SK-N-SH (cell line): ENCODE data around the gene SMARCD1. TPM values are rescaled to one million over a fixed set of nuclear protein-coding genes. Genes with fewer than 3 reads are reported as not detected.

ENCODE experiments used
- CTCF ChIA-PET: fragments of 300-600, 350-600 bp; formaldehyde crosslinking; extraction: SDS; loops from one replicate; lab custom pipeline; 2021; lab: Yijun Ruan, JAX
- POLR2A ChIA-PET: fragments of 350-600 bp; sonication (Branson Sonifier 250); formaldehyde crosslinking; extraction: SDS; loops from one replicate; lab custom pipeline; 2020; ENCODE audit warnings: antibody characterized with exemption, inconsistent platforms; lab: Yijun Ruan, JAX
- DNase-seq: peaks from one replicate; pipeline ENCODE4 v3.0.0; 2012
- H2AFZ ChIP-seq: fragments of 200-600 bp; sonication (generic); 2 replicates; pipeline ENCODE4 v1.8.1; 2016; ENCODE audit warnings: antibody characterized with exemption, mild to moderate bottlenecking, low read depth
- H3F3A ChIP-seq: fragments of 200-600 bp; sonication (generic); replicated peaks from 2 replicates; pipeline ENCODE3; 2016; ENCODE audit warnings: antibody characterized with exemption, mild to moderate bottlenecking; ENCODE audit not compliant: insufficient read depth
- H3K27ac ChIP-seq, 2 experiments: fragments of 200-500 bp in 1 of 2; fragments of 200-600 bp in 1 of 2; sonication (Bioruptor generic) in 1 of 2; sonication (generic), shearing (Covaris generic) in 1 of 2; 2 replicates each; pipeline versions ENCODE4 v1.5.1 to v1.6.1; 2014 to 2016; ENCODE audit warnings: low read depth in 2 of 2, inconsistent platforms in 1 of 2, low read length in 1 of 2, mild to moderate bottlenecking in 1 of 2, mixed read lengths in 1 of 2
- H3K27me3 ChIP-seq: fragments of 200-600 bp; sonication (generic), shearing (Covaris generic); 2 replicates; pipeline ENCODE4 v1.6.1; 2016; ENCODE audit warnings: mixed run types; ENCODE audit not compliant: insufficient read depth
- H3K36me3 ChIP-seq, 2 experiments: fragments of 200-500 bp in 1 of 2; fragments of 200-600 bp in 1 of 2; sonication (Bioruptor generic) in 1 of 2; sonication (generic) in 1 of 2; replicated peaks in 1 of 2; 2 replicates each; pipeline versions ENCODE3 to v1.5.1; 2014 to 2016; ENCODE audit warnings: low read length in 1 of 2, mild to moderate bottlenecking in 1 of 2; ENCODE audit not compliant: insufficient read depth in 2 of 2, control insufficient read depth in 1 of 2
- H3K4me1 ChIP-seq, 2 experiments: fragments of 200-500 bp in 1 of 2; fragments of 200-600 bp in 1 of 2; sonication (Bioruptor generic) in 1 of 2; sonication (generic), shearing (Covaris generic) in 1 of 2; 2 replicates each; pipeline versions ENCODE4 v1.5.1 to v1.6.1; 2014 to 2016; ENCODE audit warnings: low read depth in 1 of 2, low read length in 1 of 2, mixed run types in 1 of 2; ENCODE audit not compliant: insufficient read depth in 2 of 2, control insufficient read depth in 1 of 2
- H3K4me2 ChIP-seq: fragments of 200-600 bp; sonication (generic), shearing (Covaris generic); 2 replicates; pipeline ENCODE4 v1.6.1; 2017; ENCODE audit warnings: mixed run types
- H3K4me3 ChIP-seq, 2 experiments: fragments of 200-500 bp in 1 of 2; fragments of 200-600 bp in 1 of 2; sonication (Bioruptor generic) in 1 of 2; sonication (generic), shearing (Covaris generic) in 1 of 2; 2 replicates each; pipeline versions ENCODE4 v1.5.1 to v1.8.1; 2014 to 2016; ENCODE audit warnings: low read depth in 2 of 2, inconsistent platforms in 1 of 2, low read length in 1 of 2, mild to moderate bottlenecking in 1 of 2, mixed read lengths in 1 of 2, moderate library complexity in 1 of 2
- H3K79me2 ChIP-seq: fragments of 200-600 bp; sonication (generic); 2 replicates; pipeline ENCODE4 v1.8.1; 2017; ENCODE audit warnings: mild to moderate bottlenecking; ENCODE audit not compliant: insufficient read depth
- H3K9ac ChIP-seq: fragments of 200-600 bp; sonication (generic); 2 replicates; pipeline ENCODE4 v1.6.1; 2017; ENCODE audit warnings: mixed run types
- H3K9me2 ChIP-seq: fragments of 200-600 bp; sonication (generic); 2 replicates; pipeline ENCODE4 v1.6.1; 2017; ENCODE audit warnings: mixed run types
- H3K9me3 ChIP-seq: fragments of 200-600 bp; sonication (generic); 2 replicates; pipeline ENCODE4 v1.6.1; 2017; ENCODE audit warnings: mixed run types, mild to moderate bottlenecking, moderate library complexity
- H4K20me1 ChIP-seq: fragments of 200-600 bp; sonication (generic); 2 replicates; pipeline ENCODE4 v1.6.1; 2017; ENCODE audit warnings: mild to moderate bottlenecking, mixed run types; ENCODE audit not compliant: insufficient read depth
- EP300 ChIP-seq, 2 experiments: IDR thresholded peaks; 2 replicates each; pipeline versions ENCODE4 v1.4.0 to v1.6.1; 2012; ENCODE audit warnings: borderline replicate concordance in 1 of 2, low read depth in 1 of 2, low read length in 1 of 2
- FOXM1 ChIP-seq: IDR thresholded peaks from 2 replicates; pipeline ENCODE4 v1.4.0; 2012; ENCODE audit warnings: low read depth, mild to moderate bottlenecking
- REST ChIP-seq: IDR thresholded peaks from 2 replicates; pipeline ENCODE4 v1.6.1; 2012; ENCODE audit warnings: mild to moderate bottlenecking, low read depth, low read length, moderate library complexity
- SIN3A ChIP-seq: IDR thresholded peaks from 2 replicates; pipeline ENCODE4 v1.6.1; 2012; ENCODE audit warnings: low read depth, mild to moderate bottlenecking, low read length, moderate library complexity, borderline replicate concordance
- SMC3 ChIP-seq: IDR thresholded peaks from 2 replicates; pipeline ENCODE4 v1.6.1; 2012; ENCODE audit warnings: low read depth, low read length, improper control_type of control experiment
- TAF1 ChIP-seq: IDR thresholded peaks from 2 replicates; pipeline ENCODE4 v1.6.1; 2012; ENCODE audit warnings: low read depth, mild to moderate bottlenecking, low read length, moderate library complexity, borderline replicate concordance
- WGBS: methylation state at CpG from one replicate; pipeline ENCODE4 v1.1.6; 2017; ENCODE audit warnings: low lambda C conversion rate; 5-methylcytosine and 5-hydroxymethylcytosine counted together
- polyA plus RNA-seq, 3 experiments: library from polyadenylated mRNA; depleted of rRNA; stranded (reverse); fragments of >200 nt; gene quantifications; 2 replicates each; pipeline ENCODE4 v1.2.3, GENCODE V29; 2012

The SMARCD1 gene
- polyA plus RNA-seq, 1 of the 3 experiments (the other 2 are of a cell fraction): 58.5 TPM

GRCh38 chr12:50057000-50057841 is 27.9 kb upstream of the SMARCD1 start, which contains the start of gene ASIC1 (continued):
- no peak for TF ChIP-seq REST
- no peak; the same call in 1 of the 2 replicates for TF ChIP-seq SIN3A
- TF ChIP-seq TAF1: no peak
- no peak for TF ChIP-seq FOXM1

GRCh38 chr12:50057896-50058670 is 27.1 kb upstream of the SMARCD1 start:
- Histone ChIP-seq H3F3A (peaks cover 7% of the 10 kb centered on the region), H3K4me2 (peak overlapping the region; percentile 77), H2AFZ (peak overlapping the region; percentile 84; the same call in 1 of the 2 replicates), H3K27ac (no peak overlapping the region), H3K27me3 (no peaks in the 10 kb centered on the region; the same call in 1 of the 2 replicates), H3K9me3 (no peaks in the 10 kb centered on the region), H4K20me1 (no peaks in the 10 kb centered on the region), H3K9ac (peak overlapping the region; percentile 63; the same call in 1 of the 2 replicates), H3K4me1 (peaks cover 7 to 39% of the 10 kb centered on the region in 2 experiments; a peak in 2 of 4 replicates), H3K4me3 (peak overlapping the region; percentile 64 to 71), H3K9me2 (no peaks in the 10 kb centered on the region), H3K79me2 (no peaks in the 10 kb centered on the region), H3K36me3 (peaks cover 0 to 10% of the 10 kb centered on the region in 2 experiments)
- ChIA-PET CTCF (interaction anchor here (1.1 to 37.6 kb wide), 8 partner anchors 11 to 219 kb away, joined by 3 to 1401 read pairs (median 23); partner anchors contain the start of genes AQP5 and AQP6), POLR2A (interaction anchor here (0.5 to 1.2 kb wide), 3 partner anchors 37 to 108 kb away, joined by 3 to 4 read pairs (median 4); no protein-coding TSS in a partner anchor)
- DNase-seq: no peak
- WGBS: 52% methylated on average over 12 of the region's 30 CpGs
- no peak for TF ChIP-seq EP300 (IDR thresholded peaks at IDR 0.05; ENCODE audit: borderline replicate concordance in 1 of 2, low read depth in 1 of 2, low read length in 1 of 2)
- no peak for TF ChIP-seq SMC3
